Neural crest cell (in vitro differentiated cells): ENCODE results near the gene EMX1. TPM values are rescaled to one million over a fixed set of nuclear protein-coding genes. Genes with fewer than 3 reads are reported as not detected.

Experiments
- DNase-seq: peaks from one replicate; pipeline ENCODE4 v3.0.0; 2021; ENCODE audit warnings: low read depth, mixed read lengths, low spot score
- H3K27ac Mint-ChIP-seq: one replicate; pipeline ENCODE4 v1.8.0; 2021; ENCODE audit warnings: mild to moderate bottlenecking, mixed read lengths; ENCODE audit not compliant: unreplicated experiment
- H3K27me3 Mint-ChIP-seq: 2 replicates; pipeline ENCODE4 v1.8.0; 2021; ENCODE audit warnings: low read depth, mild to moderate bottlenecking, mixed read lengths
- H3K36me3 Mint-ChIP-seq: 2 replicates; pipeline ENCODE4 v1.8.0; 2021; ENCODE audit warnings: low read depth, mild to moderate bottlenecking, mixed read lengths
- H3K4me1 Mint-ChIP-seq: 2 replicates; pipeline ENCODE4 v1.8.0; 2021; ENCODE audit warnings: mixed read lengths
- H3K4me3 Mint-ChIP-seq: one replicate; pipeline ENCODE4 v1.8.0; 2021; ENCODE audit warnings: mild to moderate bottlenecking, mixed read lengths
- H3K9me3 Mint-ChIP-seq: 2 replicates; pipeline ENCODE4 v1.8.0; 2021; ENCODE audit warnings: mixed read lengths
- CTCF ChIP-seq: fragments of 200-600 bp; sonication (generic); conservative IDR thresholded peaks from 2 replicates; pipeline ENCODE4 v1.5.0; 2021; ENCODE audit warnings: antibody characterized with exemption, mild to moderate bottlenecking
- total RNA-seq: library from RNA; stranded (reverse); gene quantifications from 2 replicates; pipeline ENCODE4 v1.2.1, GENCODE V29; 2021

The EMX1 gene
- total RNA-seq, 1 donor from 2014 or later: not detected

GRCh38 chr2:72919414-72920317 is 2.3 kb downstream of the EMX1 start:
- no peak for TF ChIP-seq CTCF
- Mint-ChIP-seq H3K9me3 (no peaks in the 10 kb centered on the region), H3K4me3 (peak overlapping the region; percentile 73), H3K27me3 (peaks cover 24% of the 10 kb centered on the region), H3K36me3 (no peaks in the 10 kb centered on the region), H3K27ac (no peak overlapping the region), H3K4me1 (peaks cover 6% of the 10 kb centered on the region)
- no peak for DNase-seq

GRCh38 chr2:72920318-72921087 is 3.2 kb downstream of the EMX1 start:
- Mint-ChIP-seq H3K27ac (no peak overlapping the region), H3K4me3 (peak overlapping the region; percentile 73), H3K27me3 (peaks cover 16% of the 10 kb centered on the region), H3K36me3 (no peaks in the 10 kb centered on the region), H3K4me1 (peaks cover 4% of the 10 kb centered on the region), H3K9me3 (no peaks in the 10 kb centered on the region)
- TF ChIP-seq CTCF: no peak
- DNase-seq: peak; percentile 23

GRCh38 chr2:72921088-72921851 is 4.0 kb downstream of the EMX1 start:
- H3K27me3 Mint-ChIP-seq: peaks cover 9% of the 10 kb centered on the region
- no peak for DNase-seq
- no peak overlapping the region for H3K27ac Mint-ChIP-seq
- no peaks in the 10 kb centered on the region for H3K9me3 Mint-ChIP-seq
- no peak for TF ChIP-seq CTCF
- H3K4me3 Mint-ChIP-seq: no peak overlapping the region
- no peaks in the 10 kb centered on the region for H3K36me3 Mint-ChIP-seq
- peaks cover 4% of the 10 kb centered on the region for H3K4me1 Mint-ChIP-seq

- Mint-ChIP-seq H3K27ac (no peak overlapping the region), H3K36me3 (no peaks in the 10 kb centered on the region), H3K9me3 (no peaks in the 10 kb centered on the region), H3K4me3 (peak overlapping the region; percentile 48), H3K4me1 (peaks cover 3% of the 10 kb centered on the region), H3K27me3 (peaks cover 4% of the 10 kb centered on the region)
- DNase-seq: no peak
- no peak for TF ChIP-seq CTCF
Observed at GRCh38 chr2:72921853-72922252, 4.5 kb downstream of the EMX1 start.

- Mint-ChIP-seq H3K36me3 (no peaks in the 10 kb centered on the region), H3K9me3 (no peaks in the 10 kb centered on the region), H3K4me1 (no peaks in the 10 kb centered on the region), H3K4me3 (no peak overlapping the region), H3K27ac (no peak overlapping the region), H3K27me3 (no peaks in the 10 kb centered on the region)
- no peak for DNase-seq
- TF ChIP-seq CTCF: no peak
Observed at GRCh38 chr2:72923833-72924352, 6.6 kb downstream of the EMX1 start.
